Hepatocyte (in vitro differentiated cells): ENCODE measurements around the gene SHISAL1.

Experiments
- EZH2 ChIP-seq: fragments of 200-600 bp; sonication (generic); IDR thresholded peaks from 2 replicates; pipeline ENCODE4 v1.6.1; 2016; ENCODE audit warnings: antibody characterized with exemption, mild to moderate bottlenecking, borderline replicate concordance
- EZH2phosphoT487 ChIP-seq: fragments of 200-600 bp; sonication (generic); IDR thresholded peaks from one replicate; pipeline ENCODE4 v1.6.1; 2018; ENCODE audit warnings: antibody characterized with exemption, mild to moderate bottlenecking, low read depth, moderate library complexity; ENCODE audit not compliant: unreplicated experiment, severe bottlenecking
- TF ChIP-seq, protein P1 (sequence below): fragments of 200-600 bp; sonication (generic); IDR thresholded peaks from 2 replicates; pipeline ENCODE4 v1.5.1; 2016; ENCODE audit warnings: antibody characterized with exemption, mild to moderate bottlenecking; ENCODE audit not compliant: poor library complexity

DNA sequence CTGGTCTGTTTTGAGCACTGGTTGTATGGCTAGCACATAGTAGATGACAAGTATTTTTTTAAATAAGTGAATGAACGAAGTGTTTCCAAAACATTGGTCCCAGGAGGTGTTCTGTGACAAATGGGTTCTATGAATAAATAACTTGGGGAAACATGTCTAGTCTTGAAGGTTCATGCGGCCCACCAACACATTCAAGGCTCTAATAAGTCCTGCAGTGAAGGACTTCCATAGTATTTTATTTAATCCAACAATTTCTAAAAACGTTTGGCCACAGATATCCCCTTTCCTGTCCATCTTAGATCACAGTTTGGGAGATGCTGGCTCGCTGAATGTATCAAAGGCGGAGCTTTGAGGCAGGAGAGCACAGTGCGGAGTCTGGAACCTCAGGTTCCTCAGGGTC, 109.5 kb downstream of the SHISAL1 start:
- TF ChIP-seq, protein P1, sequence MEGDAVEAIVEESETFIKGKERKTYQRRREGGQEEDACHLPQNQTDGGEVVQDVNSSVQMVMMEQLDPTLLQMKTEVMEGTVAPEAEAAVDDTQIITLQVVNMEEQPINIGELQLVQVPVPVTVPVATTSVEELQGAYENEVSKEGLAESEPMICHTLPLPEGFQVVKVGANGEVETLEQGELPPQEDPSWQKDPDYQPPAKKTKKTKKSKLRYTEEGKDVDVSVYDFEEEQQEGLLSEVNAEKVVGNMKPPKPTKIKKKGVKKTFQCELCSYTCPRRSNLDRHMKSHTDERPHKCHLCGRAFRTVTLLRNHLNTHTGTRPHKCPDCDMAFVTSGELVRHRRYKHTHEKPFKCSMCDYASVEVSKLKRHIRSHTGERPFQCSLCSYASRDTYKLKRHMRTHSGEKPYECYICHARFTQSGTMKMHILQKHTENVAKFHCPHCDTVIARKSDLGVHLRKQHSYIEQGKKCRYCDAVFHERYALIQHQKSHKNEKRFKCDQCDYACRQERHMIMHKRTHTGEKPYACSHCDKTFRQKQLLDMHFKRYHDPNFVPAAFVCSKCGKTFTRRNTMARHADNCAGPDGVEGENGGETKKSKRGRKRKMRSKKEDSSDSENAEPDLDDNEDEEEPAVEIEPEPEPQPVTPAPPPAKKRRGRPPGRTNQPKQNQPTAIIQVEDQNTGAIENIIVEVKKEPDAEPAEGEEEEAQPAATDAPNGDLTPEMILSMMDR: no peak
- TF ChIP-seq EZH2phosphoT487 (no peak), EZH2 (no peak)
